NCI-H2196 treated with DMSO at 0.1 percent for 48 hours (cell line): Measurements from ENCODE around the gene ZDBF2.
"Not testable (repeated sequence)": the region's sequence is repeated elsewhere in the genome, so short reads cannot be mapped to it uniquely, and the experiment has no call there.

Experiments
- DNase-seq: peaks from one replicate; lab custom pipeline; 2025; ENCODE audit not compliant: unreplicated experiment; lab: John Stamatoyannopoulos, UW

The ZDBF2 gene

GRCh38 chr2:206259376-206260187, 14.9 kb upstream of the ZDBF2 start:
- DNase-seq, result no peak

GRCh38 chr2:206260188-206261012, 14.1 kb upstream of the ZDBF2 start:
- DNase-seq, result no peak

DNA sequence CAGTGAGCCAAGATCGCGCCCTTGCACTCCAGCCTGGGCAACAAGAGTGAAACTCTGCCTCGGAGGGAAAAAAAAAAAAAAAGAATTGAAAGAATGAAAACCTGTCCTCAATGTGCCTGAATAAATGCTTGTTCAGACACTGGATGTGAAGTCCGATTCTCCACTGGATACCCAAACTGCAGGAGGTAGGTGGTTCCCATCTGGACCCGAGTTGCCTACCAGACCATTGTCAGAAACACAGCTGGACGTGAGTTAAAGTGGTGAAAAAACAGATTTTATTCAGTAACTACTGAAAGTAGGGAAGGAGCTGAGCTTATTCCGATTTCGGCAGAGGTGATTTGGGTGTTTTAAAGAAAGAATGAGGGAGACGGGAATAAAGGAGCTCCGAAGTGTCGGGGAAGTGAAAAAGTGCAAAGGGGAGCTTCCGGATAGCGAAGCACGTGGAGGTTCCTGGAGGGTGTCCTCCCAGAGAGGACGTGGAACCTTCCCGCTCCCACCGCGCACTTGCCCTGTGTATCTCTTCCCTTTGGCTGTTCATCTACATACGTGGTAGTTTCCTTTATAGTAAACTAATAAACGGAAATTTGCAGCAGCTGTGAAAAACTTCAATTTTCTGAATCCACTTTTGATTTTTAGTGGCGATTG, 10.4 kb upstream of the ZDBF2 start:
- DNase-seq, result no peak

GRCh38 chr2:206266130-206267125, 8.0 kb upstream of the ZDBF2 start:
- DNase-seq, result no peak

GRCh38 chr2:206267567-206267966, 6.9 kb upstream of the ZDBF2 start:
- no peak for DNase-seq

- DNase-seq, result no peak
These were observed 3.4 kb upstream of the ZDBF2 start for GRCh38 chr2:206271065-206271464.

DNA sequence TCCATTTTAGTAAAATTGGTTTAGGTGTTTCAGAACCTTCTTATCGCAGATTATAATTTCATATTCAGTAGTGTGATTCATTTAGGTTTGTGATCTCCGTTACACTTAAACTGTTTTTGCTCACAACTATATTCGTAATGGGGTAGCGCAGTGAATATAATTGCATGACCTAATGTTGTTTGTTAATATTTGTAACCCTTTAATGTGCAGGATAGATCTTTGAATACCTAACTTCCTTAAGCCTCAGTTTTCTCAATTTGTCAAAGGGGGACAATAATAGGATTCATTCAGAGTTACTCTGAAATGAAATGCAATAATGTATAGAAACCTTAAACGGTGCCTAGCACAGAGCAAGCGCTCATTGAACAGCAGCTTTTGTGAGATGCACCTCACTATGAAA, 558 bp upstream of the ZDBF2 start:
- DNase-seq, result no peak

DNA sequence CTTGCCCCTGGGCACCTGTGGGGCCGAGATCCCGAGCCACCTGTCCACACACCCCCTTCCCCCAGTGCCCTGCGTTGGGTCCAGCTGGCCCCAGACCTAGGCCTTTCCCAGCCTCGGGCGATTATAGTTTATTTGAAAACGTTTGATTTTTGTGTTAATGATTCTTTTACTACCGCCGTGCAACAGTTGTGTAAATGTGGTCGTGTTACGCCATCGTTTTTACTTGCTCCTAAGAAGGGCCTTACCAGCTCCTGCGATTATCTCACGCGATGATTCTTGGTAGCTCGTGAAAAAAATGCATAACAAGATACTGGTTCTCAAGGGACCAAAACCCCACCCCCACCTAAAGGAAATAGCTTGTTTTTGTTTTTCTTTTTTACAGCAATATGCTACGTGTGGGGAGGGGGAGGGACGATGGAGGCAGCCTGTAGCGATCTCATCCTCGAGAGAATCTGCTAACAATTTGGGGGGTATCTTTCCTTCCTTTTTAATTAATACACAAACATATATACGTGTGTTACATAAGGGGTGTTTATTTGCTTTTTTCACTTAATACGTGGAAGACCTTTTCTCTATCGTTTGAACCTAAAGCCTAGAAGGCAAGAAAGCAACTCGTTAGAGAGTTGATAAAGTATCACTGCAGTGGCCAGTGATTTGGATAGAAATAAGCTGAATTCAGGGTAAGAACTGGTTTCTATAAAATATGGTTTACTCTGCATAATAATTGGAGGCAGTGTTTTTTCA, 1.0 kb downstream of the ZDBF2 start:
- DNase-seq, result no peak

- DNase-seq, result no peak
These were observed 1.9 kb downstream of the ZDBF2 start for GRCh38 chr2:206276169-206276942.

DNA sequence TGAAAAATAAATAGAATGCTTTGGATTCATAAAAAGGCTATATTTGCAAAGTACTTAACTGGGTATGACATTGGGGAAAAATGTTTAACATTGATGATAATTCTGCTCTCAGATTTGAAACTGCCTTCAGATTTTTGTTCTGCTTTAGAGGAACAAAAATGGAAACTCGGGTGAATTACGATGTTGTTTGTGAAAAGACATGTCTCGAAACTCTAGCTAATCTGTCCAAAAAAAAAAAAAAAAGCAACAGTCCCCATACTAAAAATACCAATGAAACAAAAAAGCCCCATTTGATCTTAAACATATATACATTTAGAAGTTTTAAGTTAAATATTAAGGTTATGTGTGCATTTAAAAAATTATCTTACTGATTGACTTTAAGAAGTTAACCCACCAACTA, 3.0 kb downstream of the ZDBF2 start:
- DNase-seq, result no peak

GRCh38 chr2:206282746-206283145, 8.3 kb downstream of the ZDBF2 start:
- no peak for DNase-seq

DNA sequence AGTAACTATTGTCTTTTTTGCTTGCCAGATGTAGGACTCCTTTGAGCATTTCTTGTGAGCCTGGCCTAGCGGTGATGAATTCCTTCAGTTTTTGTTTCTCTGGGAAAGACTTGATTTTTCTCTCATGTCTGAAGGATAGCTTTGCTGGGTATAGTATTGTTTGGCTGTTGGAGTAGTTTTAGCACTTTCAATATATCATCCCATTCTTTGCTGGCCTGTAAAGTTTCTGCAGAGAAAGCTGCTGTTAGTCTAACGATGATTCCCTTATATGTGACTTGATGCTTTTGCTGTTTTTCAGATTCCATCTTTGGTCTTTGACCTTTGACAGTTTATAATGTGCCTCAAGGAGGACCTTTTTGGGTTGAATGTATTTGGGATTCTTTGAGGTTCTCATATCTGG, 12.7 kb downstream of the ZDBF2 start:
- DNase-seq, result no peak

DNA sequence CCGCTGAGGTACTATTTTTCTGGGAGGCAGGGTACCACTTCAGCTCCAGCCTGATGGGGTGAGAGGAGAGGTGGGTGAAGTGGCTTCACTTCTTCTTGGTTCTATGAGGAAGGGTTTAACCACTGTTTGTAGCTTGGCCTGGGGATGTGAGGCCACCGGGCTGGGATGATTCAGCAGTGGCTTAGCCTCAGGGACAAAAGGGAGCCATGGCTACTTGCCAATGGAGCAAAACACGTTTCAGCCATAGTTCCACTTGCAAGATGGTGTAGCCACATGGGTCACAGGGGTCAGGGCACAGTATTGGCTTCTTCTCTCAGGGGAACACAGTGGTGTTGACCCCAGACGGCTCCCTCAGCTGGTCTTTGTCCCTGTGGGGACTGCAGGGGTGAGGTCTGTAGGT, 14.9 kb downstream of the ZDBF2 start:
- no peak for DNase-seq

DNA sequence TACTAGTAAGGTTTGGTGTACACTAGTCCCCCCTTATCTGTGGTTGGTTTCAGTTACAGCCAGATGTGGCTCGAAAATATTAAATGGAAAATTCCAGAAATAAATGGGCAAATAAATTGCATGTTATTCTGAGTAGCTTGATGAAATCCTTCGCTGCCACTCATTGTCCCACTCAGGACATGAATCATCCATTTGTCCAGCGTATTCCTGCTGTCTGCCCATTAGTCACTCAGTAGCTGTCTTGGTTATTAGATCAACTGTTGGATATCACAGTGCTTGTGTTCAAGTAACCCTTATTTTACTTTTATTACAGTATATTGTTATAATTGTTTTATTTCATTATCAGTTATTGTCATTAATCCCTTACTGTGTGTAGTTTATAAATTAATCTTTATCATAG, 21.7 kb downstream of the ZDBF2 start:
- DNase-seq, result no peak

GRCh38 chr2:206299608-206300007, 25.1 kb downstream of the ZDBF2 start:
- not testable (repeated sequence) for DNase-seq

DNA sequence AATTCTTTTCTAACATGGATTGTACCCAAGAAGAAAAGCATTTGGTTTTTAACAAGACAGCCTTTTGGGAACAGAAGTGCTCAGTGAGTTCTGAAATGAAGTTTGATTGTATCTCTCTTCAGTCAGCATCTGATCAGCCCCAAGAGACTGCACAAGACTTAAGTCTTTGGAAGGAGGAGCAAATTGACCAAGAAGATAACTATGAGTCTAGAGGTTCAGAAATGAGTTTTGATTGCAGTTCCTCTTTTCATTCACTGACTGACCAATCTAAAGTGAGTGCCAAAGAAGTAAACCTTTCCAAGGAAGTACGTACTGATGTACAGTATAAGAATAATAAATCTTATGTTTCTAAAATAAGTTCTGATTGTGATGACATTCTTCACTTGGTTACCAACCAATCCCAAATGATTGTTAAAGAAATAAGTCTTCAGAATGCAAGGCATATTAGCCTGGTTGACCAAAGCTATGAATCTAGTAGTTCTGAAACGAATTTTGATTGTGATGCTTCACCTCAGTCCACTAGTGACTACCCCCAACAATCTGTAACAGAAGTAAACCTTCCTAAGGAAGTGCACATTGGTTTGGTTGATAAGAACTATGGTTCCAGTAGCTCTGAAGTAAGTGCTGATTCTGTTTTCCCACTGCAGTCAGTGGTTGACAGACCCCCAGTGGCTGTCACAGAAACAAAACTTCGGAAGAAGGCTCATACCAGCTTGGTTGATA, 31.2 kb downstream of the ZDBF2 start:
- no peak for DNase-seq

- DNase-seq, result no peak
These were observed 36.6 kb downstream of the ZDBF2 start for GRCh38 chr2:206311026-206311425.

GRCh38 chr2:206316141-206316540, 41.7 kb downstream of the ZDBF2 start:
- DNase-seq, result no peak

DNA sequence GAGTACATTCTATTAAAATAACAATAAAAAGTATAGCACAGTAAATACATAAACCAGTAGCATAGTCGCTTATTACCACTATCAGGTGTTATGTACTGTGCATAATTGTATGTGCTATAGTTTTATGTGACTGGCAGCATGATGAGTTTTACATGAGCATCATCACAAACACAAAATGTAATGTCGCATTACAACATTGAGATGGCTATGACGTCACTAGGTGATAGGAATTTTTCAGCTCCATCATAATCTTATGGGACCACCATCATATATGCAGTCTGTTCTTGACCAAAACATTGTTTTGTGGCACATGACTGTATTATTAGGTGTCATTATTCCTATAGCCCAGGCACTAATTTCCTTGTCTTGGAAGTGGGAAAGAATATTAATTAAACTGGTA, 48.6 kb downstream of the ZDBF2 start:
- no peak for DNase-seq
